ENCODE data around the gene PRSS53. TPM values are rescaled to one million over a fixed set of nuclear protein-coding genes. Genes with fewer than 3 reads are reported as not detected.

Gene PRSS53
- total RNA-seq, 1 donor from 2014 or later, result 7.5 TPM

DNA sequence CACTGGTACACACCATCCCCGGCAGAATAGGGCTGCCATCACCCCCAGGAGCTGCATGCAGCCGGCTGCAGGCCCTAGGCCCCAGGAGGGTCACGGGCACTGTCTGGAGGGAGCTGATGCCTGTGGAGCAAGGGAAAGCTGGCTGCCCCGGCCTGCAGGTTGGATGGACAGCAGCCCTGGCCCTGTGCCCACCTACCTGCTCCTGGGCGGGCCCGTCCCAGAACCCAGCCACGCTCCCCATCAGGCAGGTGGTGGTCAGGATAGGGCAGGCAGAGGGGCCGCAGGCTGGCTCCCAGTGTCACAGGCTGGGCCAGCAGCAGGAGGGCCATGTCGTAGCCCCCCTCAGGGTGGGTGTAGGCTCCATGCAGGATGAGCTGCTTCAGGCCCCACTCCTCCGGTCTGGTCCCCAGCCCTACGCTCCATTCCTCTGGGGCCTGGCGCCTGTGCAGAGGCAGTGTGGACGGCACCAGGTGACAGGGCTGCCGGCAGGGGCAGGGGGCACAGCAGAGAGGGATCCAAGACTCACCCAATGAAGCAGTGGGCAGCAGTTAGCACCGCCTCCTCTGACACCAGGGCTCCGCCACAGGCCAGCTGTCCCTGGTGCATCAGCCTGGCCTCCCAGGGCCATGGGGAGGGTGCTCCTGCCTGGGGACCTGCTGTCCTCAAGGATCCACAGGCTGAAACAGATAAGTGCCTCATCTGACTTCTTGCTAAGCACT, 4.0 kb downstream of the PRSS53 start:
- no peak for TF ChIP-seq CTCF (IDR thresholded peaks at IDR 0.05)
- H3K27me3 ChIP-seq, result no peaks in the 10 kb centered on the region
- no peak overlapping the region for H3K27ac ChIP-seq
- H3K36me3 ChIP-seq, result peaks cover 57 to 71% of the 10 kb centered on the region in 2 donors
- no peaks in the 10 kb centered on the region for H3K9me3 ChIP-seq
- DNase-seq (ENCODE audit: low spot score in 2 of 2), result no peak
- no peak overlapping the region for H3K4me3 ChIP-seq
- intact Hi-C loops (cut with DNase I), result no loop called here
- no peaks in the 10 kb centered on the region for H3K4me1 ChIP-seq

DNA sequence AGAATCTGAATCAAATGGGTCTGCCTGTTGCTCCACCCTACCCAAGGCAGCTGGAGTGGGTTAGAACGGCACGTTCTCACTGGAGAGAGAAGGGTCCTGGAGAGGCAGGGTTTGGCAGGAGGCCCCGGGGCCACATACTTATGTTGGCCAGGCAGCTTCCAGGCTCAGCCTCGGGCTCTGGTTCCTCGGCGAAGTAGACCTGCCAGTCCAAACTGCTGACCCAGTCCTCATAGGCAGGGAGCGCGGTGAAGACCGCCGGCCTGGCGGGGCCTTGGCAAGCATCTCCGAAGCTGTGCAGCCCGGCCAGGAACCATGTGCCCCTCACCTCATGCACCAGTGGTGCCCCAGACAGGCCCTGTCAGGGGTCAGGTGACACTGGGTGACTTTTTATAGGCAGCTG, 4.8 kb downstream of the PRSS53 start:
- no peaks in the 10 kb centered on the region for H3K9me3 ChIP-seq
- no peak overlapping the region for H3K27ac ChIP-seq
- peaks cover 60 to 76% of the 10 kb centered on the region in 2 donors for H3K36me3 ChIP-seq
- H3K4me3 ChIP-seq, result no peak overlapping the region
- intact Hi-C loops (cut with DNase I), result no loop called here
- no peaks in the 10 kb centered on the region for H3K4me1 ChIP-seq
- DNase-seq (ENCODE audit: low spot score in 2 of 2), result no peak
- no peak for TF ChIP-seq CTCF (IDR thresholded peaks at IDR 0.05)
- no peaks in the 10 kb centered on the region for H3K27me3 ChIP-seq

- TF ChIP-seq CTCF (IDR thresholded peaks at IDR 0.05), result no peak
- DNase-seq (ENCODE audit: low spot score in 2 of 2), result no peak
- Histone ChIP-seq H3K4me3 (no peak overlapping the region), H3K4me1 (no peaks in the 10 kb centered on the region), H3K27me3 (no peaks in the 10 kb centered on the region), H3K36me3 (peaks cover 64 to 80% of the 10 kb centered on the region in 2 donors), H3K27ac (no peak overlapping the region), H3K9me3 (no peaks in the 10 kb centered on the region)
- intact Hi-C loops (cut with DNase I), result no loop called here
Observed at GRCh38 chr16:31083556-31083955, 5.2 kb downstream of the PRSS53 start.

DNA sequence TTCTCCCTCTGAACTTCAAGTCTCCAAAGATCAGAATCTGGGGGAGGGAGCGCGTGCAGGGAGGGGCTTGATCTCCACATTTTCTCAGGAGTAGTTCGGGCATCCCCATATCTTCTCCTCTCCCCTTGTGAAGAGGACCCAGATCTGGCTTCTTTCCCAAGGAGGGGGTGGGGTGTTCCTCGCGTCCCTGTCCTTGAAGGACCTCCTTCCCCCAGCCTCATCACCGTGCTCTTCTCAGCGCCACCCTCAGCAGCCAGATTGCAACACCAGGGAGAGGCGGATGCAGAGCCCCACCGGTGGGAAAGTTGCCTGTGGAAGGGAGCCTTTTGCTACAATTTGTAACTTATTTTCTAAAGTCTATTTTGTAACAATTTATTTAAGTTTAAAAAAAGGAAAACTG, 5.7 kb downstream of the PRSS53 start:
- H3K9me3 ChIP-seq, result no peaks in the 10 kb centered on the region
- no peak overlapping the region for H3K27ac ChIP-seq
- no peaks in the 10 kb centered on the region for H3K4me1 ChIP-seq
- intact Hi-C loops (cut with DNase I), result no loop called here
- TF ChIP-seq CTCF (IDR thresholded peaks at IDR 0.05), result no peak
- no peak overlapping the region for H3K4me3 ChIP-seq
- H3K27me3 ChIP-seq, result no peaks in the 10 kb centered on the region
- H3K36me3 ChIP-seq, result peaks cover 69 to 85% of the 10 kb centered on the region in 2 donors
- DNase-seq (ENCODE audit: low spot score in 2 of 2), result no peak

DNA sequence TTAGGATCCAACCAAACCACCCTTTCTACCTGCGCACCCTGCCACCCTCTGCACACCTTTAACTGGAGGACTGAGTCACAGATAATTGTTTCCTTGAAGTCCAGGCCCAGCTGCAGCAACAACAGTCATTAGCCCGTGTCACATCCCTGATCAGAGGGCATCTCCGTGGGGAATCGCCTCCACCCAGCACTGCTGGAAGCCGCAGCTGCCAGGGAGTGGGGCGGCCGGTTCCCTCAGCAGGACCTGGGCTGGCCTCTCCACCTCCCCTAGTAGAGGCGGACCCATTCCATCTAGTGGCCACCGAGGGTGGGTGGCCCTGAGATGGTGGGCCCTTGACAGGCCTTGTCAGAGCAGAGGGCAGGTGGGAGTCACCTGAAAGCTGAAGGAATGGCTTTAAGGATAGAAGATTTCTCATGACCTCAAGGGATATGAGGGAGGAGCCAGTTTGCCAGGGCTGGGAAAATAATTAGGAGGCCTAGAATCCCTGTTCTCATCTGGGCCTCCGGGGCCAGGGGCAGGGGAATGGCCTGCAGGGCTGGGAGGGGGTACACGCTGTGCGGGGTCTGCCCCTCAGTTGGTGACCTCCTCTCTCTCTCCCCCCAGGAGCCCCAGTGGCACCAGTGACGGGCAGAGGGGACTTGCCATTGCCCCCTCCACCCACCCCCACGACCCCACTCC, 6.2 kb downstream of the PRSS53 start:
- H3K9me3 ChIP-seq, result no peaks in the 10 kb centered on the region
- DNase-seq (ENCODE audit: low spot score in 2 of 2), result no peak
- no peaks in the 10 kb centered on the region for H3K27me3 ChIP-seq
- no peak overlapping the region for H3K27ac ChIP-seq
- no peak for TF ChIP-seq CTCF (IDR thresholded peaks at IDR 0.05)
- intact Hi-C loops (cut with DNase I), result no loop called here
- H3K36me3 ChIP-seq, result peaks cover 75 to 89% of the 10 kb centered on the region in 2 donors
- H3K4me3 ChIP-seq, result no peak overlapping the region
- H3K4me1 ChIP-seq, result no peaks in the 10 kb centered on the region

Measured in ascending aorta (tissue), 2 donors.